ENCODE results near the gene CYBB. TPM values are rescaled to one million over a fixed set of nuclear protein-coding genes. Genes with fewer than 3 reads are reported as not detected.

CYBB gene
- total RNA-seq, 1 donor from 2014 or later = 0.32 TPM

DNA sequence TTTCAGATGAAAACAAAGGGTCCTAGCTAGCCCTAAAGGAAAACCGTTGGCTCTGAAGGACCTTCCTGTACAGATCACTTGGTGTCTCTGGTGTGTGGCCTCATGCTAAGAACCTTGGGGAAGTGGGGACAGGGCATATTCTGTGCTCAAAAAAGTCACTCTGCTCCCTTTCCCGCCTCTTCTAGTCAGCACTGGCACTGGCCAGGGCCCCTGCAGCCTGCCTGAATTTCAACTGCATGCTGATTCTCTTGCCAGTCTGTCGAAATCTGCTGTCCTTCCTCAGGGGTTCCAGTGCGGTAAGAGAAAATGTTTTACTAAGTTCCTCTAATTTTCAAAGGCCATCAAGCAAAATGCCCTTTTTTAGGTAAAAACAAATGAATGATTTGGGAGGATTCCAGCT lies 3.4 kb downstream of the CYBB start:
- intact Hi-C loops (cut with micrococcal nuclease) = no loop called here

DNA sequence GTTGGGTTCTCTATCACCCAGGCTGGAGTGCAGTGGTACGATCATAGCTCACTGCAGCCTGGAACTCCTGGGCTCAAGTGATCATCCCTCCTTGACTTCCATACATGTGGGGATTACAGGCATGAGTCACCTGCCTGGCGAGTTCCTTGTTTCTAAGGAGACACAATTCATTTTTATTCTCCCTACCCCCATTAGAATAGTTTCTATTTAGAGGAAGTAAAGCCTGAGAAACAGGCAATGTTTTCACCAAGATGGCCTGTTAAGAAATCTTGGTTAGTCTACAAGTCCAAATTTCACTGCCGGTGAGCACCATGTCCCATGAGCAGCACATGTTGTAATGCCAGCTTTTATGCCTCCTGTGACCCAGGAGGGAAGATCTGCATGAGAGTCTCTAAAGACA lies 5.7 kb downstream of the CYBB start:
- intact Hi-C loops (cut with micrococcal nuclease) = loop anchor here (5.0 kb wide), 2 partner anchors 33 to 37 kb away; no protein-coding TSS in a partner anchor

GRCh38 chrX:37786624-37787422 lies 7.0 kb downstream of the CYBB start:
- intact Hi-C loops (cut with micrococcal nuclease) = loop anchor here (5.0 kb wide), 2 partner anchors 35 kb away; no protein-coding TSS in a partner anchor

DNA sequence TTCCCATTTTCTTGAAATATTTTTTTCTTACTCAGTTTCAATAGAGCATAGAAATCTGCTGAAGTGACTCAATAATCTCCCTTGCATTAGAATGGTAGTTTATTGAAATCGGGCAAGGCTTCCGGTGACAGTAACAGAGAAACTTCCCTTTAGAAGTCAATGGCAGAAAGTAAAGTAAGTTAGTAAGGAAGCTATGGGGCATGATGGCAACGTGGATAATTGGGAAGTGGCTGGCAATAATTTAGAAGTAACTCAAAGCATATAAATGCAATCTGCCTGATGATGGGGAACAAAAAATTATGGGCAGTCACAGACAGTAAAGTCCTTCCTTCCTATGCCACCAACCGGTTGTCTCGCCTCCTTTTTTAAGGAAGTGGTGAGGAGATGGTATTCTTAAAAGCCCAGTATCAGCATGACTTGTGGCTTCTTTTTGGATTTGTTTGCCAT lies 7.6 kb downstream of the CYBB start:
- intact Hi-C loops (cut with micrococcal nuclease) = loop anchor here (5.0 kb wide), 2 partner anchors 35 kb away; no protein-coding TSS in a partner anchor

DNA sequence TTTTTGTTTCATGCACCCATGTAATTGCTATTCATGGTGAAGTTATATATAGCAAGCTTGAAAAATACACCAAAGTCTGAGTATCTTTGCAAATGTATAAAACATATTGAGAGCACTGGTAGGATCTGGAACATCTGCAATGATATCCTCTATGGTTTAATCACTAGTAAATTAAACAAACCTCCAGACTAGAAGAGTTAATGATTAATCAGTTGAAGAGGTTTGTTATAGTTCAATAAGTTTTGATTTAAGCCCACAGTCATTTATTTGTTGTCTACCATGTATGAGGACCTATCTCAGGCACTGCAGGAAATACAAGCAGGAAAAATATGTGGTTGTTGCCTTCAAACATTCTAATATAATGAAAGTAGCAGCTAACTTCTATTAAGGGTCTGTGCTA lies 16.5 kb downstream of the CYBB start:
- intact Hi-C loops (cut with micrococcal nuclease) = no loop called here

GRCh38 chrX:37796805-37797204 lies 16.9 kb downstream of the CYBB start:
- intact Hi-C loops (cut with micrococcal nuclease) = no loop called here

GRCh38 chrX:37799936-37800335 lies 20.1 kb downstream of the CYBB start:
- intact Hi-C loops (cut with micrococcal nuclease) = no loop called here

GRCh38 chrX:37800717-37801116 lies 20.9 kb downstream of the CYBB start:
- intact Hi-C loops (cut with micrococcal nuclease) = no loop called here

- intact Hi-C loops (cut with micrococcal nuclease) = no loop called here
Measured at GRCh38 chrX:37802028-37802427, 22.2 kb downstream of the CYBB start.

DNA sequence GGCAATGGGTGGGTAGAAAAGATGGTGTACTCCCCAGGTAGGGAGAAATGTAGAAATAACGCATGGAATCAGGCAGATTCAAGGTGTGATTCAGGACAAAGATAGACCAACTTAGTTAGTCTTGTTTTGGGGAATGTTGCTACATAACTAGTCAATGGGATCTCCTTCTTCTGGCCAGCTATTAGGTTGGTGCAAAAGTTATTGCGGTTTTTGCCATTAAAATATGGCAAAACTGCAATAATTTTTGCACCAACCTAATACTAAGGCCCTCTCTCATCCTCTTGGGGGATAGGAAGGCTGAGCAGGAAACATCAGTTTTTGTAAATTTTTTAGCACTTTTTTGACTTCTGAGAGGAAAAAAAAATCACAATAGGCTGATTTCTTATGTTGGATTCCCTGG lies 23.2 kb downstream of the CYBB start:
- intact Hi-C loops (cut with micrococcal nuclease) = no loop called here

GRCh38 chrX:37809970-37810369 lies 30.1 kb downstream of the CYBB start:
- intact Hi-C loops (cut with micrococcal nuclease) = no loop called here

- intact Hi-C loops (cut with micrococcal nuclease) = no loop called here
Measured at GRCh38 chrX:37812110-37812509, 32.3 kb downstream of the CYBB start.

DNA sequence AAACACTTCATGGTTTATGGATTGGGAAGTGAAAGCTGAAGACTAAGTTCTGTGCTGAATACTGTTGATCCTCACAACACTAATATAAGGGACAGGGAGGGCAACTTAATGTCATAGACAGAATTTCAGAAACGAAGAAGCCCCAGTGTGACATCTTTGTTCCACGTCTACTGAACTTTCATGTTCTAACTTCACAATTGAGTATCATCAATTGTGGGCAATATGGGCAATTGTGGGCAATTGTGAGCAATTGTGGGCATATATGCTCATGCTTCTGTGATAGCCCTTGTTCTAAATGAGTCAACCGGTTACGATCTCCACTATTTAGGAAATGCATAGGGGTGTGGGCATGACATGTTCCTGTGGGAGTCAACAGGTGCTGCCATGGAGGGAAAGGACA lies 33.7 kb downstream of the CYBB start:
- intact Hi-C loops (cut with micrococcal nuclease) = no loop called here

- intact Hi-C loops (cut with micrococcal nuclease) = no loop called here
Measured at GRCh38 chrX:37815366-37815765, 35.5 kb downstream of the CYBB start.

GRCh38 chrX:37816766-37817165 lies 36.9 kb downstream of the CYBB start:
- intact Hi-C loops (cut with micrococcal nuclease) = no loop called here

DNA sequence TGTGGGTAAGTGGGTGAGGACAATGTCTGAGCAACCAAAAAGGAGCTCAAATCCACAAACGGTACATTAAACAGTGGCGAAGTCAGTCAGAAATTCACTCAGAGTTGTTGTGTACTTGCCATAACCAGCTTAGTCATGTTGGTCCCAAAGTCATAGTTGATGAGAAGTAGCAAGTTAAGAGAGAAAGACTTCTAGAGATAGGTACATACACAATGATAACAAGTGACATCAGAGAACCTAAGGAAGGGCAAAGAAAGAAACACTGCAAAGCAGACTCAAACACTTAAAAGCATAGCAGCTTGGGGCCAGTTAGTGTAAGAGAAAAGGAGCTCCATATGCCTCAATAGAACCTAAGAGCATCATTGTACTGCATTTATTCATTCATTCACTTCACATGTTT lies 37.3 kb downstream of the CYBB start:
- intact Hi-C loops (cut with micrococcal nuclease) = no loop called here

DNA sequence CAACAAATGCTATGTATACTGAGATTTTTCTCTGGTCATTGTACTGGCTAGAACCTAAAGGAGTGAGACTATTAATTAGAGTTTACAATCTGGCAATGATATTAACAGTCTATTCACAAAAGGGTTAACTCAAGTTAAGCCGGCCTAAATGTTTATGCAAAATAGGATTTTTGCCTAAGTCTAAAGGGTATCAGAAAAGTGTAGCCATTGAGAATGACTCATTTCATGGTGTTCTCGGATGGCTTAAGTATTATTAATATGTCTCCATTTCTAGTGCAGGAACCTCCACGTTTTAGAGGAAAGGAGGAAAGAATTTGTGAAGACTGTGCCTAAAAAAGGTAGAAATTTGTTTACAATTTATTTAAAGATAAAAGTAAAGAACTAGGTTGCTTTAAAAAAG lies 37.7 kb downstream of the CYBB start:
- intact Hi-C loops (cut with micrococcal nuclease) = no loop called here

GRCh38 chrX:37818031-37818430 lies 38.2 kb downstream of the CYBB start:
- intact Hi-C loops (cut with micrococcal nuclease) = no loop called here

DNA sequence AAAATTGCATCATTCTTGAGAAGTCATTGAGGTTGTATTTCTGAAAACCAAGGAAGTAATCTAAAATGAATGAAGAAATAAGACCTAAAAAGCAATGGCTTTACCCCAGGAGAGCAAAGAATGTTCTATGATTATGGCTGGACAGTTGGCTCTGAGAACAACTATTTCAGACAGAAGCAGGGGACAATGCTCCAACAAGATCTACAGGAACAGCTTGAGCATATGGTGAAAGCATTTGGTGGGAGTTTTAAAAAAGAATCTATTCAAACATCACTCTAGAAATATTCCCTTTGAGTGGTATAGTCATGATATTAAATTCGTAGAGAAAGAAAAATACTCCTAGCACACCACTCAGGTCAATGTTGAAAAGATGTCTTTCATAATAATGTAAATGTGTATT lies 40.8 kb downstream of the CYBB start:
- intact Hi-C loops (cut with micrococcal nuclease) = loop anchor here (5.0 kb wide), 1 partner anchor 33 kb away; no protein-coding TSS in a partner anchor

- intact Hi-C loops (cut with micrococcal nuclease) = loop anchor here (1.0 to 5.0 kb wide), 6 partner anchors 23 to 503 kb away; partner anchors contain the start of genes DYNLT3 and RPGR
Measured at GRCh38 chrX:37824491-37825214, 44.8 kb downstream of the CYBB start.

DNA sequence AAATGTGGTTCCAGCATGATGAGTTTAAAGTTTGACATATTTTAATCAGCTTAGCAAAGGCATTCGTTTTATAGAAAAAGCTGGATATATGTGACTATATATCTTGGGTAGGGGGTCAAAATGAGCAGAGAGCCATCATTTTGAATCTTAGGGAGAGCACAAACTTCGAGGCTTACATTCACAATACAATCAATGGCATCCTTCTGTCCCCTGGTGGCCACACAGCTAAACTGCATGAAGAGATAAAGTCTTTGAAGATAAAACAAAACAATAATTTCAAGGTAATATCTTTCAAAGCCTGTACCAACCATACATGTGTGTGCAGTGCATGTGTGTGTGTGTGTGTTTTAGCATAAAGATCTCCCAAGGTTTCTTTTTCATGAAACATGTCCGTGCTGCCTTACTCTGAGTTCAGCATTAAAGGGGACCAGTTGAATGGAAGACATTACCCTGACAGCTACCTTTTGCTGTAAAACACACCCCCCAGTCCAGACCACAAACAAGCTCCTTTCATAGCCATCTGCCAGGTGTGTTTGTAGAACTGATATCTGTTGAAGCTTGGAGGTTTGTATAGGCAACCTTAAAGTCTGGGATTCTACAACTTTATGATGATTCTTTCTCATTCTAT lies 45.5 kb downstream of the CYBB start:
- intact Hi-C loops (cut with micrococcal nuclease) = loop anchor here (1.0 to 5.0 kb wide), 5 partner anchors 22 to 502 kb away; partner anchors contain the start of genes DYNLT3 and RPGR

GRCh38 chrX:37829721-37830120 lies 49.9 kb downstream of the CYBB start:
- intact Hi-C loops (cut with micrococcal nuclease) = loop anchor here (5.0 kb wide), 2 partner anchors 322 to 498 kb away; partner anchors contain the start of gene RPGR

Data from T-helper 1 cell treated with Interleukin-12 subunit alpha and Interleukin-12 subunit beta and Interleukin-4 antibody, amounts not matched to agents 30 ng/mL and 1 ng/mL, for 36 hours (primary cell).